ENCODE data around the gene KDM4B. TPM values are rescaled to one million over a fixed set of nuclear protein-coding genes. Genes with fewer than 3 reads are reported as not detected.

Gene KDM4B
- total and polyA plus RNA-seq, 9 of the 15 experiments (the other 6 are each of a cell fraction or from before 2014, with no cell fraction given), result 0.21 to 29.9 (median 7.3) TPM

- TF ChIP-seq, protein P1, sequence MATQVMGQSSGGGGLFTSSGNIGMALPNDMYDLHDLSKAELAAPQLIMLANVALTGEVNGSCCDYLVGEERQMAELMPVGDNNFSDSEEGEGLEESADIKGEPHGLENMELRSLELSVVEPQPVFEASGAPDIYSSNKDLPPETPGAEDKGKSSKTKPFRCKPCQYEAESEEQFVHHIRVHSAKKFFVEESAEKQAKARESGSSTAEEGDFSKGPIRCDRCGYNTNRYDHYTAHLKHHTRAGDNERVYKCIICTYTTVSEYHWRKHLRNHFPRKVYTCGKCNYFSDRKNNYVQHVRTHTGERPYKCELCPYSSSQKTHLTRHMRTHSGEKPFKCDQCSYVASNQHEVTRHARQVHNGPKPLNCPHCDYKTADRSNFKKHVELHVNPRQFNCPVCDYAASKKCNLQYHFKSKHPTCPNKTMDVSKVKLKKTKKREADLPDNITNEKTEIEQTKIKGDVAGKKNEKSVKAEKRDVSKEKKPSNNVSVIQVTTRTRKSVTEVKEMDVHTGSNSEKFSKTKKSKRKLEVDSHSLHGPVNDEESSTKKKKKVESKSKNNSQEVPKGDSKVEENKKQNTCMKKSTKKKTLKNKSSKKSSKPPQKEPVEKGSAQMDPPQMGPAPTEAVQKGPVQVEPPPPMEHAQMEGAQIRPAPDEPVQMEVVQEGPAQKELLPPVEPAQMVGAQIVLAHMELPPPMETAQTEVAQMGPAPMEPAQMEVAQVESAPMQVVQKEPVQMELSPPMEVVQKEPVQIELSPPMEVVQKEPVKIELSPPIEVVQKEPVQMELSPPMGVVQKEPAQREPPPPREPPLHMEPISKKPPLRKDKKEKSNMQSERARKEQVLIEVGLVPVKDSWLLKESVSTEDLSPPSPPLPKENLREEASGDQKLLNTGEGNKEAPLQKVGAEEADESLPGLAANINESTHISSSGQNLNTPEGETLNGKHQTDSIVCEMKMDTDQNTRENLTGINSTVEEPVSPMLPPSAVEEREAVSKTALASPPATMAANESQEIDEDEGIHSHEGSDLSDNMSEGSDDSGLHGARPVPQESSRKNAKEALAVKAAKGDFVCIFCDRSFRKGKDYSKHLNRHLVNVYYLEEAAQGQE (IDR thresholded peaks at IDR 0.05; ENCODE audit: borderline replicate concordance), result peak; percentile 13; the same call in 1 of the 2 replicates
- TF ChIP-seq, protein P1 (CRISPR knock-in tag; IDR thresholded peaks at IDR 0.05; ENCODE audit: low read depth), result no peak
- TF ChIP-seq PTBP1 (IDR thresholded peaks at IDR 0.05; ENCODE audit: low read depth, low read length) (peak; percentile 95), SNIP1 (IDR thresholded peaks at IDR 0.05; ENCODE audit: low read depth) (no peak), ZNF134 (CRISPR knock-in tag; conservative IDR thresholded peaks at IDR 0.05) (no peak), SAFB2 (IDR thresholded peaks at IDR 0.05; ENCODE audit: borderline replicate concordance, low read depth, low read length, severe bottlenecking) (no peak), MAZ (CRISPR knock-in tag; conservative IDR thresholded peaks at IDR 0.05 in 1 of 2, IDR thresholded peaks at IDR 0.05 in 1 of 2) (no peak), GABPB2 (CRISPR knock-in tag; conservative IDR thresholded peaks at IDR 0.05) (no peak), FOXP4 (CRISPR knock-in tag; IDR thresholded peaks at IDR 0.05; ENCODE audit: borderline replicate concordance) (no peak), CBX3 (IDR thresholded peaks at IDR 0.05; ENCODE audit: borderline replicate concordance in 1 of 2, low read length in 2 of 2) (0 out of 3 replicates have a peak, but pooled peaks of 1 of the 2 experiments have one; percentile 65), OTX1 (CRISPR knock-in tag; IDR thresholded peaks at IDR 0.05) (no peak), KAT2B (IDR thresholded peaks at IDR 0.05; ENCODE audit: low read depth, low read length) (no peak), MCM3 (IDR thresholded peaks at IDR 0.05) (no peak), ZNF717 (CRISPR knock-in tag; IDR thresholded peaks at IDR 0.05) (no peak), HDGF (IDR thresholded peaks at IDR 0.05) (peak; percentile 73; the same call in 1 of the 2 replicates), KDM1A (IDR thresholded peaks at IDR 0.05) (peak; percentile 95 to 98), ZNF79 (CRISPR knock-in tag; IDR thresholded peaks at IDR 0.05; ENCODE audit: low read depth) (no peak)
- TF ChIP-seq, protein P2, sequence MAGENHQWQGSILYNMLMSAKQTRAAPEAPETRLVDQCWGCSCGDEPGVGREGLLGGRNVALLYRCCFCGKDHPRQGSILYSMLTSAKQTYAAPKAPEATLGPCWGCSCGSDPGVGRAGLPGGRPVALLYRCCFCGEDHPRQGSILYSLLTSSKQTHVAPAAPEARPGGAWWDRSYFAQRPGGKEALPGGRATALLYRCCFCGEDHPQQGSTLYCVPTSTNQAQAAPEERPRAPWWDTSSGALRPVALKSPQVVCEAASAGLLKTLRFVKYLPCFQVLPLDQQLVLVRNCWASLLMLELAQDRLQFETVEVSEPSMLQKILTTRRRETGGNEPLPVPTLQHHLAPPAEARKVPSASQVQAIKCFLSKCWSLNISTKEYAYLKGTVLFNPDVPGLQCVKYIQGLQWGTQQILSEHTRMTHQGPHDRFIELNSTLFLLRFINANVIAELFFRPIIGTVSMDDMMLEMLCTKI (IDR thresholded peaks at IDR 0.05; ENCODE audit: partially characterized antibody), result no peak
Measured at GRCh38 chr19:5170329-5170745, 201.4 kb downstream of the KDM4B start (continued).
